Posterior vena cava (tissue), 2 donors: ENCODE measurements around the gene CKMT1B. TPM values are rescaled to one million over a fixed set of nuclear protein-coding genes. Genes with fewer than 3 reads are reported as not detected.
"Not testable (repeated sequence)": the region's sequence is repeated elsewhere in the genome, so short reads cannot be mapped to it uniquely, and the experiment has no call there.

Experiments
- DNase-seq: peaks from one replicate; pipeline ENCODE4 v3.0.0-alpha.2; 2020; ENCODE audit warnings: low spot score
- intact Hi-C, 2 donors: fragments of 100-400 bp; cut with DNase I; formaldehyde crosslinking; loops; one replicate each; pipeline versions ENCODE4 v1.14.1 to v1.14.2; 2022 to 2023
- total RNA-seq, 2 donors: library from RNA; stranded (reverse); fragmentation: NEBNext Ultra II Directional; extraction: Animal tissue kit (Norgen Biotek cat#: 25700); gene quantifications; one replicate each; pipeline ENCODE4 v1.2.1, GENCODE V29; 2021
- donor health status: DM: yes; HTN: yes; CAD: no.
- donor health status: DM: yes; HTN: yes; CAD: no.

The CKMT1B gene
- total RNA-seq, 2 donors from 2014 or later = not detected

DNA sequence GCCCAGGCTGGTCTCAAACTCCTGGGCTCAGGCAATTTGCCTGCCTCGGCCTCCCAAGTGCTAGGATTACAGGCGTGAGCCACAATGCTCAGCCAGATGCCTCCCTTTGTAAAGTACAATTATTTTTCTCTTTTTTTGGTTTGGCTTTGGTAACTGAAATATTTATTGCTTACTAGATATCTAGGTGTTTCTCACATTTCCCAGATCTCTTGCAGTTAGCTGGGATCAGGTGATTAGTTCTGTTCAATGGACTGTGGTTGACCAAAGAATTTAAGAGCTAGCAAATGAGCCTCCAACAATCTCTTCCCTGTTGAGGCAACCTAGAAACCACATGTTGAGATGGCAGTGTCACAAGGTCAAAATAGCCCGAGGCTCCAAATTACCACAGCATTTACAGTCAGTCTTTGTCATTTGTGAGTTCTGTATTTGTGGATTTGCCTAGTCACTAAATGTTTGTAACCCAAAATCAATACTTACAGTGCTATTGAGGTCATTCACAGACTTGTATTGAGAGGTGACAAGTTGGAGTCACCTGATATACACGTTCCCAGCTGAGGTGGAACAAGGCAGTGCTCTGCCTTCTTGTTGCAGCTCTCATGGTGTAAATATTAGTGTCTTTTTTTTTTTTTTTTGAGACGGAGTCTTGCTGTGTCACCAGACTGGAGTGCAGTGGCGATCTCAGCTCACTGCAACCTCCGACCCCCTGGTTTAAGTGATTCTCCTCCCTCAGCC is 28.4 kb downstream of the CKMT1B start:
- intact Hi-C loops = not testable (repeated sequence)

GRCh38 chr15:43625106-43625505 is 31.3 kb downstream of the CKMT1B start:
- DNase-seq = no peak
- intact Hi-C loops = no loop called here

More for the DNA sequence above, 28.4 kb downstream of the CKMT1B start:
- not testable (repeated sequence) for DNase-seq

DNA sequence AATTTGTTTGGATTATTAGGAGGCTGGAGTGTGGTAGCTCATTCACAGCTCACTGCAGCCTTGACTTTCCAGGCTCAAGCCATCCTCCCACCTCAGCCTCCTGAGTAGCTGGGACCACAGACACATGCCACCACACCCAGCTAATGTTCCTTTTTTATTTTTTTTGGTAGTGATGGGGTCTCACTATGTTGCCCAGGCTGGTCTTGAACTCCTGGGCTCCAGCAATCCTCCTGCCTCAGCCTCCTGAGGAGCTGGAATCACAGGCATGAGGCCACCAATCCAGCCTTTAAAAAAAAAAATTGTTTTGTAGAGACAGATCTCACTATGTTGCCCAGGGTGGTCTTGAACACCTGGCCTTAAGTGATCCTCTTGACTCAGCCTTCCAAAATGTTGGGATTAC is 33.1 kb downstream of the CKMT1B start:
- DNase-seq, intact Hi-C loops: not testable (repeated sequence)

GRCh38 chr15:43638464-43639204 is 44.8 kb downstream of the CKMT1B start:
- DNase-seq, intact Hi-C loops: not testable (repeated sequence)

Other genes with a start within 250 kb of the CKMT1B start
- 10 to 100 TPM; 17.1 to 17.9 TPM for gene ZSCAN29, start 223.0 kb upstream of the CKMT1B start, total RNA-seq
- gene TUBGCP4, start 222.9 kb upstream of the CKMT1B start, total RNA-seq = 10 to 100 TPM; 11.9 to 12.4 TPM
- 10 to 100 TPM; 30.5 to 35.7 TPM for gene TP53BP1, start 100.9 kb upstream of the CKMT1B start, total RNA-seq
- gene MAP1A, start 76.4 kb upstream of the CKMT1B start, total RNA-seq = 10 to 100 TPM; 66.8 to 67.7 TPM
- gene PPIP5K1, start 3.8 kb upstream of the CKMT1B start, total RNA-seq = 10 to 100 TPM; 22.7 to 31.5 TPM
- under 1 TPM; 0.19 to 0.56 TPM for gene STRC, start 24.8 kb downstream of the CKMT1B start, total RNA-seq
- gene CATSPER2, start 54.8 kb downstream of the CKMT1B start, total RNA-seq = 1 to 10 TPM; 3.1 to 3.2 TPM
- gene CKMT1A, start 99.8 kb downstream of the CKMT1B start, total RNA-seq = not detected
- 100 to 1,000 TPM; 258 to 368 TPM for gene PDIA3, start 152.4 kb downstream of the CKMT1B start, total RNA-seq
- 1 to 10 TPM; 2.2 TPM for gene ELL3, start 182.9 kb downstream of the CKMT1B start, total RNA-seq
- gene SERF2, start 198.3 kb downstream of the CKMT1B start, total RNA-seq = 100 to 1,000 TPM; 618 to 766 TPM
- gene SERINC4, start 206.2 kb downstream of the CKMT1B start, total RNA-seq = not detected
- gene HYPK, start 206.6 kb downstream of the CKMT1B start, total RNA-seq = 10 to 100 TPM; 11.3 to 11.9 TPM
- 10 to 100 TPM; 16.6 to 17.7 TPM for gene MFAP1, start 230.7 kb downstream of the CKMT1B start, total RNA-seq
- 1 to 10 TPM; 3.9 to 6.2 TPM for gene WDR76, start 233.0 kb downstream of the CKMT1B start, total RNA-seq